GM12873 (cell line): ENCODE results near the gene HIVEP2.

Experiments used
- CTCF ChIP-seq: IDR thresholded peaks from 2 replicates; pipeline ENCODE4 v1.5.1; 2012; ENCODE audit warnings: low read depth, mild to moderate bottlenecking, moderate library complexity, low read length, control low read depth; ENCODE audit not compliant: insufficient read depth; ENCODE audit errors: missing control alignments

The HIVEP2 gene

GRCh38 chr6:142838821-142839685 is 105.9 kb downstream of the HIVEP2 start:
- no peak for TF ChIP-seq CTCF

GRCh38 chr6:142835787-142836535 is 109.0 kb downstream of the HIVEP2 start:
- no peak for TF ChIP-seq CTCF

DNA sequence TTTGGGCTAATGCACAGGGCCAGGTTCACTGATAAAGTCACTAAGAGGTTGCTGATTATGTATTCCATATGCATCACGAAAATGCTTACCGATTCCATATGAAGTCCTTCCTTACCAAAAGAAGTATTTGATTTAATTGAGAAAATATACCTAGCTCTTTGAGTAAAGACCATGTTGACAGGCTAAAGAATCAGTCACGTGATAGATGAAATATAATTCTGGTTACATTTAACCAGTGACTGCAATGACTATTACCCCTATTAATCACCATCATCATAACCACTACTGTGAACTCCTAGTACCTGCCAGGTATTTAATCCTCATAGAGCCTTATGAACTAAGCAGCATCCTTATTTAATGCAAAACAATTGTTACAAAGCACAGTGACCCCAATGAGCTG is 110.1 kb downstream of the HIVEP2 start:
- no peak for TF ChIP-seq CTCF

- TF ChIP-seq CTCF = no peak
Measured at GRCh38 chr6:142833798-142834197, 111.2 kb downstream of the HIVEP2 start.

GRCh38 chr6:142833054-142833453 is 111.9 kb downstream of the HIVEP2 start:
- no peak for TF ChIP-seq CTCF

DNA sequence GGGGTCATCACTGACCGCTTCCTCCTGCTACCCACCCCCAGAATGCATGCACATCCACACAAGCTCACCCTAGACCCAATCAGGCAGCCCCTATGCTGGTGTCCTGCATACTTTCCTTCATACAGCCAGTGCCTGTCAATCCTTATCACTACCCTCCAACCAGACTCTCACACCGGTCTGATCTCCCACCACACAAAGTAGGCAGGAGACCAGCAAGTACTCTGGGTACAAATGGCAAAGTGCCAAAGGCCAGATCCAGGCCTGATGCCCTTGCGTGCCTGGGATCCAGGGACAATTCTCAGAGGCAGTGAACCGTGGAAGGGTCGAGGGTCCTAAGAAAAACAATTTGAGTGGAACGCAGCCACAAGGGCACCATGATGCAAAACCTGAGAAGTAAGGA is 114.2 kb downstream of the HIVEP2 start:
- TF ChIP-seq CTCF = no peak

GRCh38 chr6:142830116-142830710 is 114.8 kb downstream of the HIVEP2 start:
- no peak for TF ChIP-seq CTCF
